ENCODE measurements around the gene PTPRE.

DNA sequence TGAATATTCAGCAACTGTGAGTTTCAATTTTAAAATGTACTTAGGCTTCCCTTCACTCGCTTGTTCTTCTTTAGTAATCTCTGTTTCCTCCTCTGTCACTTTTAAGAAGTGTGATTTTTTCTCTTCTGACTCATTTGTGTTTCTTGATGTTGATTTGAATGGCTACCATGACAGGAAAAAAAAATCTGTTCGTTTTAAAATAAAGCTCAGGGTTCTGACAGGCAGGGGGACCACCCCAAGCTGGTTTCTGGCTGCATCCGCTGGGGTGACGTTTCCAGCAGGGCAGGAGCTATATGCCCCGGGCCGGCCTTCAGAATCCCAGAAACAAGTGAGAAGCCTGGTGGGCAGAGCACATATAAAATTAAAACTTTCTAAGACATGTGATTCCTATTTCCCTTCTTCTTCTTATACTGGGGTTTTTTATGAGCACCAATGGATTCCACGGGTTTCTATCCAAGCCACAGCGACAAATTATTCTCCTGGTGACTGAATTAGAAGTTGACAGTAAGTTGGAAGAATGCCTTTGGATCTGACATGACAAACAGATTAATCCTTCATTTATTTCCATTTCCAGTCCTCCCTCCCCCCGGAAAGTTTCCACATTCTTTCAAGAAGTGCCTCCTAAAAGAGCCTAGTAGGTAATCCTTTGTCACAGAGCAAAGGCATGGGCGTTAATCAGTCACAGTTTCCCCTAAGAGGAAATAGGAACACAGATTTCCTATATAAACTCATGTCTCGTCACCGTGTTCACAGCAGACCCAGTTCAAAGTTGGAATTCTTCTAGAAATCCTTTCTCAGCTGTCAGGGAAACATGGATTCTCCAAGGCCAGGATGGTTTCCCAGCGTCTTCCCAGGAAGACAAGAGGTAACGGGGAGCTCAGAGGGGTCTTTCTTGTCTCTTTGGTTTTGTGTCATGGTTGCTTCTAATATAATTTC lies 79.9 kb downstream of the PTPRE start:
- TF ChIP-seq ZNF274 (IDR thresholded peaks at IDR 0.05; ENCODE audit: low read depth, low read length) (no peak), YY1 (IDR thresholded peaks at IDR 0.05; ENCODE audit: insufficient read depth, insufficient read length) (no peak), SUZ12 (IDR thresholded peaks at IDR 0.05; ENCODE audit: extremely low read depth, insufficient read depth, insufficient read length) (no peak)
